OCI-M2 (cell line): ENCODE data around the gene C1QTNF9.
"Not testable (repeated sequence)": the region's sequence is repeated elsewhere in the genome, so short reads cannot be mapped to it uniquely, and the experiment has no call there.

Experiments used
- DNase-seq: peaks from one replicate; lab custom pipeline; 2025; ENCODE audit not compliant: unreplicated experiment; lab: John Stamatoyannopoulos, UW

Gene C1QTNF9, protein sequence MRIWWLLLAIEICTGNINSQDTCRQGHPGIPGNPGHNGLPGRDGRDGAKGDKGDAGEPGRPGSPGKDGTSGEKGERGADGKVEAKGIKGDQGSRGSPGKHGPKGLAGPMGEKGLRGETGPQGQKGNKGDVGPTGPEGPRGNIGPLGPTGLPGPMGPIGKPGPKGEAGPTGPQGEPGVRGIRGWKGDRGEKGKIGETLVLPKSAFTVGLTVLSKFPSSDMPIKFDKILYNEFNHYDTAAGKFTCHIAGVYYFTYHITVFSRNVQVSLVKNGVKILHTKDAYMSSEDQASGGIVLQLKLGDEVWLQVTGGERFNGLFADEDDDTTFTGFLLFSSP

DNA sequence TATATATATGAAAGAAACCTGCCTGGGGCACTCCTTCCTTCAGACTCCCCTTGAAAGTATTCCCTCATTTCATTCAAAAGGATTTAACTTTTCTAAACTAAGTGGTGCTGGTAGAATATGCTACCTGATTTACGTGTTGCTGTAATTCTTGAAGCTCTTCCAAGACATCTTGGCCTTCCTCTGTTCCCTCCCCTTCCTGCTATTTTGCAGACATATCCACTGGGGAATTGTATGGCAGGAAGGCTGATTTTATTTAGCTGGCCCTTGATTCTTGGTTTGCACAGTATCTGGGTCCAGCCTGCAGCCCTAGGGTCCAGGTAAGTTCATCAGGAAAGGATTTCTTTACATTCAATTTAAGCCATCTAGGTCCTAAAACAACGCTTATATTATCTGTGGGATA lies at the start of gene C1QTNF9:
Gene C1QTNF9, plus strand, starts transcription at position 281 of the 400 bp plus-strand sequence. CDS start 6,424 bp downstream, outside the sequence.
- DNase-seq, result not testable (repeated sequence)

DNA sequence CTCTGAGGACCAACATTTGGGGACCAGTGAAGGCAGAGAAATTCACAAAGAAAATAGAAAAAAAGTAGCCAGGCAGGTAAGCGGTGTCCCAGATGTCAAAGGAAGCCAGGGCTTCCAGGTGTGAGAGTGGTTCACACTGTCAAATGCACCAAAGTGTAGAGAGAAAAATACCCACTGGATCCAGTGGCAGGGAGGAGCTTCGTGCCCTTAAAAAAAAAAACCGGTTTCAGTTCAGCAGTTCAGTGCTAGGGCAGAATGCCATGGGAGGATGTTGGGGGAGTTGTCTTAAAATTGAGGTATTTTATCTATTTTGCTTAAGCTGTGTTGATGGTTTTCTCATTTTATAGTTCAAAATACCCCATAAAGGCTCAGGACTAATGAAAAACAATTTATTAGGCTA lies 47.8 kb upstream of the C1QTNF9 start:
- no peak for DNase-seq

DNA sequence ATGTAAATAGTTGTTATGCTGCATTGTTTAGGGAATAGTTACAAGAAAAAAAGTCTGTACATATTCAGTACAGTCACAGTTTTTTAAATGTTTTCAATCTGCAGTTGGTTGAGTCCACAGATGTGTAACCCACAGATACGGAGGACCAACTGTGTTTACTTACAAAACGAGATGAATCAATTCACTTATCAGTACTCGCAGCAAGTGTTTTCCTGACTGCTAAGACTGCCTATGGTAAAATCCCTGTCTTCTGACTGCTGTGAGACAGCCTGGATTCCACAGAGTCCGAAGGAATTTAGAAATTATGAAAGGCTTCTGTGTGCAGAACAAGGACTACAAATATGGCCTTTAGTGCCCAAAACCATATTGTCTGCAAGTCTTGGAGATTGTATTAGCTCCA lies 45.7 kb upstream of the C1QTNF9 start:
- DNase-seq, result no peak

DNA sequence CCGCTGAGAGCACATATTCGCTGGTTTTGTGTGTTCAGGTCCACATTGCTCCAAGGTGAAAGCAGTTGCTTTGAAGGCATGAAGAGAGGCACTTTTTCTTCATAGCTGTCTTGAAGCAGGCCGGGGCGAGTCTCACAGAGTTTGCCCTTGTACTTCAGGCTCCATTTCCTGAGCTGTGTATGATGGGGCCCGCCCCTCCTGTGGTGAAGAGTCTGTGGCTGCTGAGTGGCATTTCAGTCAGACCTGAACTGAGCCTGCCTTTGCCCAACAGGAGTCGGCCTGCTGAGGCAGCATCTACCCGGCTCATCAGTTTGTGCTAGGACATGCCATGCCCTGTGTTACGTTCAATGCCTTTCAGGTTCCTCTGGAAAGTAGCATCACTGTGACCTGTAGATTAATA lies 44.4 kb upstream of the C1QTNF9 start:
- no peak for DNase-seq

DNA sequence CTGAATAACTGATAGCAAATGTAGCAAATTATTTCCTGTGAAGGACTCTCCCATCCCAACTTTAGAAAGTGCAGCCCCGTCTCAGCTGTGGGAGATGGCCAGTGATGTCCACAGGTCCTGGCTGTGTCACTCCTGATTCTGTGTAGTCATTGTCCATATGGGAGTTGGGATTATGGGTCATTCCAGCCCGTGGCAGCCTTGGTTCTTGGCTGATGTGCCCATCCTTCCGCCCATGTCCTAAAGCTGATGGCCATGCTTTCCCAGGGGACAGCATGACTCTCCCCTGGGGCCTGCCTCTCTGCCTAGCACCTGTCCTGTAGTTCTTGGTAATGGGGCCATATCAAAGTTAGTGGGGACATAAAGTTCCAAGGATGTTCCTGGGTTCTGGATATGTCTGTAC lies 43.9 kb upstream of the C1QTNF9 start:
- DNase-seq, result no peak

DNA sequence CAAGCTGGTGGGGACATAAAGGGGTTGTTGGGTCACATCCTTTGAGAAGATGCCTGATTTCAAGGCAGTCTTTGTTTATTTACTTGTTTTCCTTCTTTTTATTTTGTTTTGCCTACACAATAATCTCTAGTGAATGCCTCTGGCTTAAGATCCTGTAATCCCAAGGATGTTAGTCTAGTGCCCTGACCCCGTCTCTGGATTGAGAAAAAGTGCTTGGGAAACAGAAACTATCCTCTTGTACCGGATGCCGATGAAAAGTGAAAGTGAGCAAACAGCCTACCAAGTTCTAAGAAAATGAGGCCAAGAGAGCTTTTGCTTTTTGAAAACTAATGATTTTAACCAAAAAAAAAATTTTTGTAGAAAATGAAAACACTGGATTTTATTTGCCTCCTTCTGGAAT lies 42.1 kb upstream of the C1QTNF9 start:
- no peak for DNase-seq

DNA sequence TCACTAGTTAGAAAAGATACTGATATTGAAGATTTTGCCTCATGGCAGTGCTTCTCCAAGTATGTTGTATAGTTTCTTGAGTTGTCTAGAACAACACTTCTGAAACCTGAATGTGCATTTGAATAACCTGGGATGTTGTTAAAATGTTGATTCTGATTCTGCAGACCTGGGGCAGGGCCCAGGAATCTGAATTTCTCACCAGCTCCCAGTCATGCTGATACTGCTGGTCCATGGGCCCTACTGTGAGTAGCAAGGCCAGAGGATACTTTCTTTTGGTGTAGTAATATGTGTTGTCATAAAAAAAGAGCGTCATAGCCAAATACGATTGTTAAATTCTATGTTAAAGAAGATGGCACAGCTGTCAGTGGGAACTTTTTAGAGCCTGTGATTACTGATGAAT lies 41.6 kb upstream of the C1QTNF9 start:
- DNase-seq, result no peak

DNA sequence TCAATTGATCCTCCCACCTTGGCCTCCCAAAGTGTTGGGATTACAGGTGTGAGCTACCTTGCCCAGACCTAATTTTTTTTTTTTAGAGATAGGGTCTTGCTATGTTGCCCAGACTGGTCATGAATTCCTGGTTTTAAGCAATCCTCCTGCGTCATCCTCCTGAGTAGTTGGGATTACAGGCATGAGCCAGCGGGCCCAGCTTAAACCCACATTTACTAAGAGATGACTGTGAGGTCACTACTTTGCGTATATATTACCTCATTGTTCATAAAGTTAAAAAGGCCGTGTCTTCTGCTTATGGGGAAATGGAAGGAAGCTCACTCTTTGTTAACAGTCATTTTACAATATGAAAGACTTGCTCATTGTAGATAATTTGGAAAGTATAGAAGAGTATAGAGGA lies 39.6 kb upstream of the C1QTNF9 start:
- no peak for DNase-seq

DNA sequence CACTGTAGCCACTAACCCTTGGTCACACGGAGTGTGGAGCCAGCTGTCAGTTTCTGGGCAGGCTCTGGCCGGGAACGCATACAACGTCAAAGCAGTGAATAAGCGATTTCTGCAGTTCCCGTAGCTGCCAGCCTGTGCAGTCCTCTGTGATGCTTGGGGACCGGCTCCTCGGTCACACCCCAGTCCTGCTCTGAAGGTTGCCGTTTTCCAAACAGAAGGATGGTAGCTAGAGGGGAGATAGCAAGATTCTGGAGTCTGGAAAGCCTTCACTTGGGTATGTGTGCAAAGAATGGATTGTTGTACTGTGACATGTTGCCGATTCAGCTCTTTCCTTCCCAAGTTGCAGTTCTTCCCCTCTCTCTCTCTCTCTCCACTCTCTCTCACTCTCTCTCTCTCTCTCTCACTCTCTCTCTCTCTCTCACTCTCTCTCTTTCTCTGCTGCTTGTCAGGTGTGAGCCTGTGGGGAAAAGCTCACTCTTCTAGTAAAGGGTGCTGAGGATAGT lies 38.7 kb upstream of the C1QTNF9 start:
- no peak for DNase-seq

DNA sequence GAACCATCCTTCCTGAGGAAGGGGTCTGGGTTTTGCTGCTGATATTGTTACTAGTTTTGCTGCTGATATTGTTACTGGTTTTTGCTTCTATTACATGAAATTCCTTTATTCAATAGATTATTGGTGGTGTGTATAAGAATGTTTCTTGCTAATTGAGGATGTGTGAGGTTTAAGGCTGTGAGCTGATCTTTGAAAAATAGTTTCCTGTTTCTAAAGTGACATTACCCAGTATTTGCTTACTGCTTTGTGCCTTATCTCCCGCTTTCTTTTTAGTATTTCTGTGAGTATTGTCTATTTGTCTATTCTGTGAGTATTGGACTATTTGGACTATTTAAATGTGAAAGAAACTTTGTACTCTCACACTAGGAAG lies 38.2 kb upstream of the C1QTNF9 start:
- no peak for DNase-seq

DNA sequence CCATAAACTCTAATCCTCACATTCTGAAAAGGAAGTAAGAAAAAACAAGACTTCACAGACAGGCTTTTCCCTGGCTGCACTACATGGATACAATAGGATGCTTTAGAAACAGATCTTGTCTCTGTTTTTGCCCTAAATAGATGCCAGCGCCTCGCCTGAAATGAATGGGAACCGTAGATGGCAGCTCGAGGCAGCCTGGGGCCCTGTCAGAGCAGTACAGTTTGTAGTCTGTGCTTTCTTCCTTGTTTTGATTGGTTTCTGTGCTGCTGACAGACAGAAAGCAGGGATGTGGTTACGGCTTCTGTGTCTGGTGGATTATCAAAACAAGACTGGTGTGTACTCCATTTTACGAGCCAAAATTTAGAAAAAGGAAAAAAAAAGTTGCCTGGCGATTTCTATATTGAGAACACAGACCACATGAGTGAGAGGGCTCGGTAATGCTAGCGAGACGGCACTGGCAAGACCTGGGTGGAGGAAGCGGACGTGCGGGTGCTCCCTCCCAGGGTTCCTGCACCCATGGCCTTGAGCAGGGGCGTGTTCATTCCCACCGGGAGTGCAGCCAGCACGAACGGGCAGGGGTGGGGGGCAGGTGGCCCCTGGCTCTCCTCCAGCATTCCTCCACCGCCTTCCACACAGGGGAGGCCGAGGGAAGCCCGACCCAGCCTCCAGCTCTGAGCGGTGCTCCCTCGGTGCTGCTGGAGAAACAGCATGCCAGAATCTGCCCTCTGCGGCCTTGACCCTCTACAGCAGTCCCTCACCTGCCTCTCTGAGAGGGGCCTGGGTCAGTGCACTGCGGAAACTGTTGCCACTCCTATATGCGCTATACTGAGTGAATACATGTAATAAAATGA lies 37.6 kb upstream of the C1QTNF9 start:
- DNase-seq, result no peak

DNA sequence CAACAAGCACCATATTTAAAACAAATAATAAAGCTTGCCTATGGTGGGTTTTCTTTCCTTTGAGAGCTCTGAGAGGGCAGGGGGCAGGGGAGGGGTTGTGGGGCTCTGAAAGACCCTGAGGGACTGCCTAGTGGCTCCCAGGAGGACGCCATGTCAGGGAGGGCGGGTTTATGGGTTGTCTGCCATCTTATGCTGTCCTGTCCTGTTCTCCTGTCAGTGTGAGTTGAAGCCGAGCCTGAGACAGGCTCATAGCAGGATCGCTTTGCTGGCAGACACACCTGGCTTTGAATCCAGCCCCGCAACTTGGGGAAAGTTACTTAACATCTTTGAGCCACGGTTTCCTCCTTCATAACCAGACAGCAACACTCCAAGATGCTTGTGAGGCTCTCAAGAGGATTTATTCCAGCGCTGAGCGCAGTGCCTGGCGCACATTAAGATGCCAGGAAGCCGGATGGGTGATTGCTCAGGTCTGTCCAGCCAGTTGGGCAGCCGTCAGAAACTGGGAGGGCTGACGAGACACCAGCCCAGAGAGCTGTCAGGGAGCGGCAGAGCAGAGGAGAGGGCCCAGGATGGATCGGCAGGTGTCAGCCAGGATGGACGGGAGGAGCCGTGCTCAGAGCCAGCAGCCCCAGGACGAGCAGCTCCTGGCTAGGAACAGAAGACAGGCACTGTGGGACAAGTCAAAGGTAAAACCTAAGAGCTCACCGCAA lies 36.8 kb upstream of the C1QTNF9 start:
- no peak for DNase-seq

DNA sequence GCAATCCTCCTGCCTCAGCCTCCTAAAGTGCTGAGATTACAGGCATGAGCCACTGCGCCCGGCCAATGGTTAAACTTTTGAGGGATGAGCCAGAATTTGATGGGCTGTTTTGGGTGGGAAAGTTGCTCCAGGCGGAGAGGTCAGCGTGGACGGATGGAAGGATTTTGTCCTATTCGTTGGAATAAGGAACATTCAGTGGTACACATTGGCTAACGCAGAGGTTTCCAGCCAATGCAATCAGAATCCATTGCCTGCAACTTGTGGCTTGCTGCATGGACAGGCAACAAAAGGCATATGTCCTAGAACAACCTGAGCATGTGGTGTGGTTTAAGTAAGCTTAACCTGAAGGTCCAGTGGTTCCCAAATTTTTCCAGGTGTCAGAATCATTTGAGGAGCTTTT lies 35.5 kb upstream of the C1QTNF9 start:
- DNase-seq, result no peak

DNA sequence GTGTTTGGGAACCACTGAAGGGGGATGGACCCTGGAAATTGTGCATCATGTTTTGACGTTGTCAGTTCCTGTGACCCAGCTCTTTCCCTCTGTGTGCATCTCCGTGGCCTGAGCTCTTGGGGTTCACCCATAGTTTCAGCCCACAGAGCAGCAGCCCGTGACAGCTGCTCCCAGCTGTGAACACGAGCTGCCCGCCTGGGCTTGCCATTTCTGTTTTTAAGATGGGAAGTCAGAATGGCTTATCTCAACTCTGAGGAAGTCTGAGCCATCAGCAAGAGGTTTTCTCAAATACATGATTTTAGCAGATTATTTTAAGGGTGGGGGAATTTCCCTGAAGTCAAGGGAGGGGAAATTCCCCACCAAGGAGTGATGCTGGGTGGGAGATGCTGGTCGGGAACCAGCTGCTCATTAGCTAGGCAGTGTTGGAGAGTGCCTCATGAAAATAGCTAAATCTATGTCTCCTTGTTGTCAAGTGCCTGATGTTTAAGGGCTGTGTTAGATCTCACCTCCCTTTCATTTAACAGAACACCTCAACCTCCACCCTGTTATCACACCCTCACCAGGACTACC lies 34.8 kb upstream of the C1QTNF9 start:
- DNase-seq, result no peak

DNA sequence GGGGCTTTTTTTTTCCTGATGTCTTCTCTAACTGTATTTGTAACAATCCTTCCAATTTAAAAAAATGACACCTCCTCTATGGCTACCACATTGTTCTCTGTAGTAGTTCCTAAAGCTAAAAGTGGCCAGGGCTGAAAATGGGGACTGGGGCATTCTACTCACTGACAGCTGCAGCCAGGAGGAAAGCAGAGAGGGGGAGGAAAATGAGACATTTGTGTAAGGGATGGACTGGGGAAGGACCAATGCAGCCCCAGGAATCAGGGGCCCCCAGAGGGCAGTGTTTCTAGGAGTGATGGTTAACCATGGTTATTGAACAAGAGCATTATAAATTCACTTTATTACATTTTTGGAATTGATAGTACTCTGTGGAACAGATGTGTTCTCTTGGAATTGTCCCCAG lies 34.3 kb upstream of the C1QTNF9 start:
- DNase-seq, result no peak

DNA sequence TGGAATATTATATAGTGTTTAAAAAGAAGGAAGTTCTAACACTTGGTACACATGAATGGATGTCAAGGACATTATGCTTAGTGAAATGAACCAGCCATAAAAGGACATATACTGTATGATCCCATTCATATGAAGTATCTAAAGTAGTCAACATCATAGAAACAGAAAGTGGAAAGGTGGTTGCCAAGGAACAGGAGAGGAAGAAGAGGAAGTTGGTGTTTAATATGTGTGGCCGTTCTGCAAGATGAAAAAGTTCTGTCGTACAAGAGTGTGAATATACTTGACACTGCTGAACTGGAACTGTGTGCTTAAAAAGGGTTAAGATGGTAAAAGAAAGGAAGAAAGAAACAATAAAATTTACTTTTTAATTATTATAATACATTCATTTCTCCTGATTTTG lies 33.1 kb upstream of the C1QTNF9 start:
- no peak for DNase-seq

DNA sequence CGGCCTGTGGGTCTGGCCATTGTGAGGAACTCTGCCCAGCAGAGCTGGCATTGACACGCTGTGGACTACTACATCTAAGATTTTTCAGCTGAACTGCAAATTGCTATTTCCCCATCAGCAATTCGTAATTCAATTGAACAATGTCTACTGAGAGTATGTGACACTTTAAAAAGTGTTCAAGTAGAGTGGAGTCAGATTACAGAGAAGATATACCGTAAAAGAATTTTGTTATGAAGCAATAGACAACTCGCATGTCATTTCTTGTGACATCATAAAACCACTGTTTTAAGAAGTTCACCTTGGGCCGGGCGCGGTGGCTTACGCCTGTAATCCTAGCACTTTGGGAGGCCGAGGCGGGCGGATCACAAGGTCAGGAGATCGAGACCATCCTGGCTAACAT lies 32.5 kb upstream of the C1QTNF9 start:
- no peak for DNase-seq

DNA sequence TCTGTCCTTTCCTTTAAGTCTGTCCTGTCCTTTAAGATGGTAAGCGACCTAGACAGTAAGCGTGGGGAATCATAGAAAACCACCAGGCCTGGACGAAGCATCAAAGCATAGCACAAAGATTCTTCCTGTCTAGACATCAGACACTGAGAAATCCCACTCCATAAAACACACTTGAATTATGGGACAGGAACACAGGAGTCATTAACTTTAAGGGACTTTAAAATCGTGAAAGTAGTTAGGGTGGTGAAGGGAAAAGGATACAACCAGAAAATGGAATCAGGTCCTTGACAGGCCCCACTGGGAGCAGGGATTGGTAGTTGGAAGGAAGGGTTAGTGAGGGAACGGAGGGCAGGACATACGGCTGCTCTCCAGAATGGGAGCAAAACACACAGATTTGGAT lies 31.6 kb upstream of the C1QTNF9 start:
- DNase-seq, result no peak

DNA sequence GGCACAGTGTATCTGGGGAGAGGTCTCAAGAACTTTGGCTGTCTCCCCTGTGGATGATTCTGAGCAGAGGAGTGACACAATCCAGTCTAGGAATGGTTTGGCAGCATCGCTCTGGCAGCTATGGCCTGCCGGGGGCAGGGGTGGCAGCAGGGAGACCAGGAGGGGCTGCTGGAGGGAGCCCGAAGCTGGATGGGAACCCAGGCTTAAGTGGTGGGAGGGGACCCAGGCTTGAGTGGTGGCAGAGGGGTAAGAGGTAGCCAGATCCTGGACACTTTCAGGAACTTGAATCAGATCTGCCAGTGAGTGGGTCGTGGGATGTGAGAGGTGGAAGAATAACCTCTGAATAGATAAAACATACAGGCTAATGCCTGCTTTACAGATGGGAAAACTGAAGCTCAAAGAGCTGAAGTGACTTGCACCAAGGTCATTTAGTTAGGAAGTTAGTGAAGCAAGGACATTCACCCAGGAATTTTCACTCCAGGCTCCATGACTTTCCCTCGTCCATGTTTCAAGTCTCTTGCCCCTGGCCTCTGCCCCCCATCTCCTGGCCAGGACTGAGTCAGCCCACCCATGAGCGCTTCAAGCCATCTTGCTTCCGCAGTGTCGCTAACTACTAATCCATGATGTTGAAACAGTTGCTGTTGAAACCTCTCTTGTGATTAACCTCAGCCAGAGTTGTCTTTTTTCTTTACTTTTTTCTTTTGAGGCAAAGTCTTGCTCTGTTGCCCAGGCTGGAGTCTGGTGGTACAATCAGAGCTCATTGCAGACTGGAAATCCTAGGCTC lies 29.9 kb upstream of the C1QTNF9 start:
- DNase-seq, result no peak

DNA sequence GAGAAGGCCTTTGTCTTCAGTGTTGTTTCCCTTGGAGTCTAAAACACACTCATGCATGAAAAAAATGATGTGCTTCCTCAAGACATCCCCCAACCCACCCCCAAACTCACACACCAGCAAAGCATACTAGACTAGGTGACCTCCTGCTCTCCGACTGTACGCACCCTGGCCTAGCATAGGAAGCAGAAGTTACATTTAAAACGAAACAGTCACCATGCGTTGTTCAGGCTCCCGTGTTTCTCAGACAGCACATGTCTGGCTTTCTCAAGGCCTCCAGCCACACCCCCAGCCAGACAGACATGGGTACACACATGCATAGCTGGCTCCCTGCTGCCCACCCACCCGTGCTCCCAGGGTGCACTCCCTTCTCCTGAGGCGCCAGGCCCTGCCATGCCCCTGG lies 28.7 kb upstream of the C1QTNF9 start:
- DNase-seq, result no peak
